SJSA1 (cell line): ENCODE data around the gene VSTM1. TPM values are rescaled to one million over a fixed set of nuclear protein-coding genes. Genes with fewer than 3 reads are reported as not detected.
A peak's percentile ranks its signal among the peaks of the same experiment; 100 is the strongest.
"Not testable (repeated sequence)": the region's sequence is repeated elsewhere in the genome, so short reads cannot be mapped to it uniquely, and the experiment has no call there.

Source experiments
- DNase-seq, 2 experiments: peaks; one replicate each; pipeline ENCODE4 v3.0.0-alpha.2; 2015 to 2020; ENCODE audit warnings: low spot score in 2 of 2, low read depth in 1 of 2
- H3K27ac ChIP-seq: fragments of 250-450 bp; sonication (Bioruptor Pico); 2 replicates; pipeline ENCODE4 v1.5.1; 2020; ENCODE audit warnings: mild to moderate bottlenecking, moderate library complexity
- H3K27me3 ChIP-seq: fragments of 250-450 bp; sonication (Bioruptor Pico); replicated peaks from 2 replicates; pipeline ENCODE4 v1.5.1; 2020; ENCODE audit warnings: mild to moderate bottlenecking, moderate library complexity
- H3K36me3 ChIP-seq: fragments of 250-450 bp; sonication (Bioruptor Pico); 2 replicates; pipeline ENCODE4 v1.5.1; 2020; ENCODE audit warnings: mild to moderate bottlenecking
- H3K4me1 ChIP-seq: fragments of 250-450 bp; sonication (Bioruptor Pico); replicated peaks from 2 replicates; pipeline ENCODE4 v1.6.1; 2021; ENCODE audit warnings: mild to moderate bottlenecking
- H3K4me3 ChIP-seq: fragments of 250-450 bp; sonication (Bioruptor Pico); 2 replicates; pipeline ENCODE4 v1.5.1; 2020; ENCODE audit warnings: mild to moderate bottlenecking
- H3K9me3 ChIP-seq: fragments of 250-450 bp; sonication (Bioruptor Pico); replicated peaks from 2 replicates; pipeline ENCODE4 v1.5.1; 2020; ENCODE audit warnings: mild to moderate bottlenecking
- total RNA-seq: library from RNA; depleted of rRNA; stranded (reverse); fragments of >200 nt; shearing (Covaris generic); gene quantifications from 2 replicates; pipeline ENCODE4 v1.2.3, GENCODE V29; 2014

The VSTM1 gene
- total RNA-seq, 1 experiment from 2014 or later: not detected

GRCh38 chr19:54041969-54042606 lies 21.6 kb downstream of the VSTM1 start:
- H3K9me3 ChIP-seq: no peaks in the 10 kb centered on the region
- peaks cover 22% of the 10 kb centered on the region for H3K27me3 ChIP-seq
- H3K36me3 ChIP-seq: no peaks in the 10 kb centered on the region
- H3K27ac ChIP-seq: no peak overlapping the region
- H3K4me3 ChIP-seq: no peak overlapping the region
- no peak for DNase-seq
- 0 out of 2 replicates have a peak, but pooled peaks cover 4% of the 10 kb centered on the region for H3K4me1 ChIP-seq

- DNase-seq: no peak
- Histone ChIP-seq H3K4me1 (peaks cover 19% of the 10 kb centered on the region), H3K36me3 (no peaks in the 10 kb centered on the region), H3K9me3 (no peaks in the 10 kb centered on the region), H3K27me3 (peaks cover 6% of the 10 kb centered on the region; the same call in 1 of the 2 replicates), H3K27ac (no peak overlapping the region), H3K4me3 (no peak overlapping the region)
Observed at GRCh38 chr19:54040003-54040402, 23.7 kb downstream of the VSTM1 start.

GRCh38 chr19:54036542-54036941 lies 27.2 kb downstream of the VSTM1 start:
- peaks cover 21% of the 10 kb centered on the region for H3K4me1 ChIP-seq
- H3K9me3 ChIP-seq, H3K4me3 ChIP-seq, H3K36me3 ChIP-seq, DNase-seq, H3K27ac ChIP-seq, H3K27me3 ChIP-seq: not testable (repeated sequence)

DNA sequence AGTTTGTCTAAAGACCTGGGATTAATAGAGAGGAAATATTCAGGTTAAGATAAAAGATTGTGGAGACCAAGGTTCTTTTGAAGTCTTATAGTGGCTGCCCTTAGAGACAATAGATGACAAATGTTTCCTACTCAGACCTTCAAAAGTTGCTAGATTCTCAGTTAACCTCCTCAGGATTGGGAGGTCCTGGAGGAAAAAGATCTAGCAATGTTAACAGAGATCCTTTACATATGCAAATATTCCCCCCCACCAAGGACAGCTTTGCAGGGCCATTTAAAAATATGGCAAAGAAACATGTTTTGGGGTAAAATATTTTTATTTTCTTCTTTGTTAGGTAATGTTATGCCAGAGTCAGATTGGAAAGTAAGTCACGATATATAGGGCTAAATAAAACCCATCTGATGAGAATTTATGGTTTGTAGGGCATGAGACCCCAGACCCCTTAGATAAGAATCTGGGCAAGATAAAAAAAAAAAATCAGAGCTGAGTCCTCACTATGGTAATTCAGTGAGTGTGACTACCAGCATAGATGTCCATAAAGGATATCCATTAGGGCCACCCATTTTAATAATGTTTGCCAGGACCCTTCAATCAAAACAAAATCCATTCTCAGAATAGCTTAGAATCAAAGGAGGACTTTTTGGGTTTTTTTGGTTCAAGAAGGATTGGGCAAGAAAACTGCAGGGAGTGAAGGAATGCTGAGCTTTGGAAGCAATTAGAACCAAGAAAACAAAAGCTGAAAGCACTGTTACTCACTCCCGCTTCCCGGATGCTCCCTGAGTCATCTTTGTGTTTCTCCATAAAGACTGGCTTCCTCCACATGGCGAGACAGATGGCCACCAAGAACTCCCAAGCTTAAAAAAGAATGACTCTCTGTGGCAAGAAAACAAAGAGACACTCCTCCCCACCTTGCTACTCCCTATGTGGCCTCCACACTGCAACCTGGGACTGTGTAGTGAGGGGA lies 28.2 kb downstream of the VSTM1 start:
- Histone ChIP-seq H3K4me1 (peaks cover 21% of the 10 kb centered on the region), H3K27ac (peak overlapping the region; percentile 54), H3K4me3 (no peak overlapping the region), H3K27me3 (no peaks in the 10 kb centered on the region), H3K36me3 (no peaks in the 10 kb centered on the region), H3K9me3 (no peaks in the 10 kb centered on the region)
- peak; percentile 81 to 84 for DNase-seq

- H3K4me3 ChIP-seq: peak overlapping the region; percentile 31
- no peak overlapping the region for H3K27ac ChIP-seq
- H3K9me3 ChIP-seq: no peaks in the 10 kb centered on the region
- H3K4me1 ChIP-seq: peaks cover 21% of the 10 kb centered on the region
- no peaks in the 10 kb centered on the region for H3K27me3 ChIP-seq
- DNase-seq: peak in 1 of 2 experiments; percentile 56
- H3K36me3 ChIP-seq: no peaks in the 10 kb centered on the region
Observed at GRCh38 chr19:54030895-54031586, 32.7 kb downstream of the VSTM1 start.

GRCh38 chr19:54029930-54030490 lies 33.7 kb downstream of the VSTM1 start:
- Histone ChIP-seq H3K27ac (no peak overlapping the region), H3K4me3 (no peak overlapping the region), H3K9me3 (0 out of 2 replicates have a peak, but pooled peaks cover under 1% of the 10 kb centered on the region), H3K36me3 (no peaks in the 10 kb centered on the region), H3K27me3 (no peaks in the 10 kb centered on the region), H3K4me1 (peaks cover 10% of the 10 kb centered on the region)
- peak; percentile 39 to 70 for DNase-seq

GRCh38 chr19:54029301-54029700 lies 34.4 kb downstream of the VSTM1 start:
- H3K27ac ChIP-seq: no peak overlapping the region

GRCh38 chr19:54026656-54027055 lies 37.0 kb downstream of the VSTM1 start:
- H3K9me3 ChIP-seq: peaks cover 5% of the 10 kb centered on the region; the same call in 1 of the 2 replicates
- H3K27me3 ChIP-seq: no peaks in the 10 kb centered on the region
- H3K4me1 ChIP-seq: peaks cover 36% of the 10 kb centered on the region
- DNase-seq: no peak
- H3K4me3 ChIP-seq: no peak overlapping the region
- H3K36me3 ChIP-seq: no peaks in the 10 kb centered on the region
- no peak overlapping the region for H3K27ac ChIP-seq

More at GRCh38 chr19:54029301-54029700, 34.4 kb downstream of the VSTM1 start:
- no peak for DNase-seq
- Histone ChIP-seq H3K4me1 (peaks cover 10% of the 10 kb centered on the region), H3K9me3 (peaks cover 5% of the 10 kb centered on the region; the same call in 1 of the 2 replicates), H3K27me3 (no peaks in the 10 kb centered on the region), H3K4me3 (no peak overlapping the region), H3K36me3 (no peaks in the 10 kb centered on the region)

- peaks cover 5% of the 10 kb centered on the region; the same call in 1 of the 2 replicates for H3K9me3 ChIP-seq
- H3K4me1 ChIP-seq: peaks cover 49% of the 10 kb centered on the region
- H3K27ac ChIP-seq: no peak overlapping the region
- H3K4me3 ChIP-seq: no peak overlapping the region
- peak in 1 of 2 experiments; percentile 59 for DNase-seq
- H3K27me3 ChIP-seq: no peaks in the 10 kb centered on the region
- no peaks in the 10 kb centered on the region for H3K36me3 ChIP-seq
Observed at GRCh38 chr19:54024660-54025059, 39.0 kb downstream of the VSTM1 start.

DNA sequence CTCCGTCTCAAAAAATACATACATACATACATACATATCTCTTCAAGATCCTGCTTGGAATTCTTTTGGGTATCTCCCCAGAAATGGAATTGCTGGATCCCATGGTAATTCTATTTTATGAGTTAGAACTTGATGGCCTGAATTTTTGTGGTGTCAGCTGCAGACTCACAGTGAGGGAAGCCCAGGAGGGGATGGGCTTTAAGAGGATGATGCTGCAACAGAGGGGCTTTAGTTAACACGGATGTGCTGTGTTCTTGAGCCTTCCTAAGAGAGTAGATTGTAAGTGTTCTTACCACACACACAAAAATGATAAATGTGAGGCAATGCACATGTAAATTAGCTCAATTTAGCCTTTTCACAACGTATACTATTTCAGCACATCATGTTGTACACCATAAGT lies 40.5 kb downstream of the VSTM1 start:
- peak overlapping the region; percentile 60; the same call in 1 of the 2 replicates for H3K27ac ChIP-seq
- peaks cover 5% of the 10 kb centered on the region; the same call in 1 of the 2 replicates for H3K9me3 ChIP-seq
- peaks cover 52% of the 10 kb centered on the region for H3K4me1 ChIP-seq
- DNase-seq: no peak
- no peaks in the 10 kb centered on the region for H3K27me3 ChIP-seq
- H3K4me3 ChIP-seq: no peak overlapping the region
- H3K36me3 ChIP-seq: no peaks in the 10 kb centered on the region

GRCh38 chr19:54021932-54022331 lies 41.8 kb downstream of the VSTM1 start:
- DNase-seq: no peak

DNA sequence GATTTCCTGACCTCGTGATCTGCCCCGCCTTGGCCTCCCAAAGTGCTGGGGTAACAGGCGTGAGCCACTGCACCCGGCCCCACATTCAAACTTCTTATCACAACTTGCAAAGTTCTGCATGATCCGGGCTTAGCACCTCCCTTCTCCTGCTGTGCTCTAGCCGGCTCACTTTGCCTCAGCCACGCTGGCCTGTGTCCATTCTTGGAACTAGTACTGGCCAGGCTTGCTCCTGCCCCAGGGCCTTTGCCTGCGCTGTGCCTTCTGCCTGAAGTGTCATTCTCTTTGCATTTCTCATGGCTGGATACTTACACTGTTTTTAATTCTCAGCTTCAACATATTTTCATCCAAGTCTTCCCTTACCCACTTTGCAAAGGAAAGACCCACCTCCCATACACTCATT lies 42.3 kb downstream of the VSTM1 start:
- Histone ChIP-seq H3K27me3 (no peaks in the 10 kb centered on the region), H3K27ac (no peak overlapping the region)

More at GRCh38 chr19:54021932-54022331, 41.8 kb downstream of the VSTM1 start:
- Histone ChIP-seq H3K27ac (peak overlapping the region; percentile 60), H3K27me3 (no peaks in the 10 kb centered on the region), H3K4me3 (no peak overlapping the region), H3K9me3 (peaks cover 8% of the 10 kb centered on the region), H3K36me3 (no peaks in the 10 kb centered on the region), H3K4me1 (peaks cover 52% of the 10 kb centered on the region)

DNA sequence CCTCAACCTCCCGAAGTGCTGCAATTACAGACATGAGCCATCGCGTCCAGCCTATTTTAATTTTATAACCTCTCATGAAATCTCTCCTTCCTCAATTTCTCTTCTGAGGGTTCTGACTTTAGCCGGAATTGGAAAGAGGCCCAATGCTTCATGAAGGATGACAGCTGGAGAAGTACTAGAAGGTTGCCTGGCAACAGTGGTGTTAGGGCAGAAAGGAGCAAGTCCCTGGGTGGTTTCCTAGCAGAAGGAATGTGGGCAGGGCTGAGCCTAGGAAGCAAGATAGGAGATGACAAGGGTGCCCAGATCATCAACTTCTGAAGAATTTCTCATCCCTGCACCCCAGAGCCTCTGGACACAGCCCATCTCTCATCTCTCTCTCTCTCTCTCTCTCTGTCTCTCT lies 46.4 kb downstream of the VSTM1 start:
- Histone ChIP-seq H3K27ac (no peak overlapping the region), H3K36me3 (no peaks in the 10 kb centered on the region), H3K4me3 (no peak overlapping the region), H3K27me3 (no peaks in the 10 kb centered on the region), H3K9me3 (peaks cover 3% of the 10 kb centered on the region; the same call in 1 of the 2 replicates), H3K4me1 (peaks cover 25% of the 10 kb centered on the region)
- DNase-seq: no peak

More for the DNA sequence above, 42.3 kb downstream of the VSTM1 start:
- Histone ChIP-seq H3K4me1 (peaks cover 52% of the 10 kb centered on the region), H3K36me3 (no peaks in the 10 kb centered on the region), H3K9me3 (peaks cover 8% of the 10 kb centered on the region), H3K4me3 (no peak overlapping the region)
- no peak for DNase-seq
